Astrocyte (in vitro differentiated cells and primary cell): ENCODE data around the gene ZBTB11.
"Not testable (repeated sequence)": the region's sequence is repeated elsewhere in the genome, so short reads cannot be mapped to it uniquely, and the experiment has no call there.

Experiments
- EZH2 ChIP-seq: IDR thresholded peaks from 2 replicates; pipeline ENCODE4 v1.6.1; 2012; ENCODE audit warnings: mild to moderate bottlenecking, low read length, inconsistent platforms; ENCODE audit not compliant: insufficient read depth
- TF ChIP-seq, protein P1 (sequence below): IDR thresholded peaks from 2 replicates; pipeline ENCODE4 v1.5.1; 2011; ENCODE audit warnings: low read depth, mild to moderate bottlenecking, inconsistent platforms, low read length, moderate library complexity; ENCODE audit not compliant: insufficient read depth

DNA sequence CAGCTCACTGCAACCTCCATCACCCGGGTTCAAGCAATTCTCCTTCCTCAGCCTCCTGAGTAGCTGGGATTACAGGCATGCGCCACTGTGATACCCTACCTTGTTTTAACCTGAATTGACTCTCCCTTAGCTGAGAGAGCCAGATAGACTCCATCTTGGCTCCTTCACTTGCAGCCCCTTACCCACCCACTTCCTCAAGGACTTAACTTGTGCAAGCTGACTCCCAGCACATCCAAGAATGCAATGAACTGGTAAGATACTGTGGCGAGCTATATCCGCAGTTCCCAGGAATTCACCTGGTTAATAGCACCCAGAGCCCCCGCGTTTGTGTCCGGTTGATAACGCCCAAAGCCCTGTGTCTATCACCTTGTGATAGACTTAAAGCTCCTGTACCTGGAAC is 45.0 kb downstream of the ZBTB11 start:
- TF ChIP-seq, protein P1, sequence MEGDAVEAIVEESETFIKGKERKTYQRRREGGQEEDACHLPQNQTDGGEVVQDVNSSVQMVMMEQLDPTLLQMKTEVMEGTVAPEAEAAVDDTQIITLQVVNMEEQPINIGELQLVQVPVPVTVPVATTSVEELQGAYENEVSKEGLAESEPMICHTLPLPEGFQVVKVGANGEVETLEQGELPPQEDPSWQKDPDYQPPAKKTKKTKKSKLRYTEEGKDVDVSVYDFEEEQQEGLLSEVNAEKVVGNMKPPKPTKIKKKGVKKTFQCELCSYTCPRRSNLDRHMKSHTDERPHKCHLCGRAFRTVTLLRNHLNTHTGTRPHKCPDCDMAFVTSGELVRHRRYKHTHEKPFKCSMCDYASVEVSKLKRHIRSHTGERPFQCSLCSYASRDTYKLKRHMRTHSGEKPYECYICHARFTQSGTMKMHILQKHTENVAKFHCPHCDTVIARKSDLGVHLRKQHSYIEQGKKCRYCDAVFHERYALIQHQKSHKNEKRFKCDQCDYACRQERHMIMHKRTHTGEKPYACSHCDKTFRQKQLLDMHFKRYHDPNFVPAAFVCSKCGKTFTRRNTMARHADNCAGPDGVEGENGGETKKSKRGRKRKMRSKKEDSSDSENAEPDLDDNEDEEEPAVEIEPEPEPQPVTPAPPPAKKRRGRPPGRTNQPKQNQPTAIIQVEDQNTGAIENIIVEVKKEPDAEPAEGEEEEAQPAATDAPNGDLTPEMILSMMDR: not testable (repeated sequence)
- not testable (repeated sequence) for TF ChIP-seq EZH2
